ENCODE measurements around the gene PELI2. TPM values are rescaled to one million over a fixed set of nuclear protein-coding genes. Genes with fewer than 3 reads are reported as not detected.

Gene PELI2
- total RNA-seq, 1 experiment from 2014 or later: 23.5 TPM

GRCh38 chr14:56274556-56274955 lies 156.3 kb downstream of the PELI2 start:
- no peak overlapping the region for H3K4me3 Mint-ChIP-seq
- no peak for TF ChIP-seq ZNF416 (CRISPR knock-in tag; IDR thresholded peaks at IDR 0.05)
- H3K9me3 Mint-ChIP-seq: peaks cover 31% of the 10 kb centered on the region
- no peak overlapping the region for H3K27ac Mint-ChIP-seq
- ChIA-PET POLR2A (no interaction called here), CTCF (no interaction called here)
- H3K27me3 Mint-ChIP-seq (ENCODE audit: low read depth): no peaks in the 10 kb centered on the region
- DNase-seq (ENCODE audit: low spot score) (no peak), ATAC-seq (no peak)
- no peaks in the 10 kb centered on the region for H3K4me1 Mint-ChIP-seq
- peaks cover 20% of the 10 kb centered on the region for H3K36me3 Mint-ChIP-seq

- Mint-ChIP-seq H3K27ac (no peak overlapping the region), H3K9me3 (peaks cover 31% of the 10 kb centered on the region), H3K27me3 (ENCODE audit: low read depth) (no peaks in the 10 kb centered on the region), H3K4me3 (no peak overlapping the region), H3K36me3 (peaks cover 20% of the 10 kb centered on the region), H3K4me1 (no peaks in the 10 kb centered on the region)
- CTCF ChIA-PET: no interaction called here
- no peak for DNase-seq (ENCODE audit: low spot score)
- no peak for ATAC-seq
- POLR2A ChIA-PET: no interaction called here
- TF ChIP-seq PRRX2 (CRISPR knock-in tag; IDR thresholded peaks at IDR 0.05) (no peak), CREB1 (CRISPR knock-in tag; IDR thresholded peaks at IDR 0.05) (no peak), GRHL2 (CRISPR knock-in tag; IDR thresholded peaks at IDR 0.05; ENCODE audit: insufficient replicate concordance, severe bottlenecking) (no peak), MYBL2 (CRISPR knock-in tag; IDR thresholded peaks at IDR 0.05) (no peak), NFE2L1 (CRISPR knock-in tag; IDR thresholded peaks at IDR 0.05) (no peak)
- TF ChIP-seq, protein P1, sequence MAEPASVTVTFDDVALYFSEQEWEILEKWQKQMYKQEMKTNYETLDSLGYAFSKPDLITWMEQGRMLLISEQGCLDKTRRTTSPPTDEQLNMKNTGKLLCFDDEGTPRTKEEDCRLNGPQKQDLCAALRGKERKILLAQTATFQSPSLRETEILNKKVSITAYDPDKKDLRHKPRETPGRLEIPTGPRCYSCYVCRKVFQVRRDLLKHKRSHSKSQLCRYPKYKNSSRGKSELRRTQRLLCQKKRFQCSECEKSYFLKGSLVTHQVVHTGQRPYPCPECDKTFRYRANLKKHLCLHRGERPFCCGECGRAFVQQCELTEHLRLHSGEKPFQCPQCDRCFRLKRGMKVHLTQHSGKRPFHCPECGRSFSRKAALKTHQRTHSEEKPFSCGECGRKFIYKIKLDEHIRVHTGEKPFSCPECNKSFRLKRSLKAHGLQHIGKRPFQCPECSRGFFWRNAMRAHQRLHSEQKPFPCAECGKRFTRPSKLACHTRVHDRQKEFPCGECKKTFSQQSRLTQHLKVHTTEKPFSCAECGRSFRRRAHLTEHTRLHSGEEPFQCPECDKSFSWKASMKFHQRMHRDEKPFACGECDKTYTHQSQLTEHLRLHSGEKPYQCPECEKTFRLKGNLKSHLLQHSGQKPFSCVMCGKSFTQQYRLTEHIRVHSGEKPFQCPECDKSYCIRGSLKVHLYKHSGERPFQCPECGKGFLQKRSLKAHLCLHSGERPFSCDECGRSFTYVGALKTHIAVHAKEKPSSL (CRISPR knock-in tag; conservative IDR thresholded peaks at IDR 0.05): no peak
- TF ChIP-seq, protein P2, sequence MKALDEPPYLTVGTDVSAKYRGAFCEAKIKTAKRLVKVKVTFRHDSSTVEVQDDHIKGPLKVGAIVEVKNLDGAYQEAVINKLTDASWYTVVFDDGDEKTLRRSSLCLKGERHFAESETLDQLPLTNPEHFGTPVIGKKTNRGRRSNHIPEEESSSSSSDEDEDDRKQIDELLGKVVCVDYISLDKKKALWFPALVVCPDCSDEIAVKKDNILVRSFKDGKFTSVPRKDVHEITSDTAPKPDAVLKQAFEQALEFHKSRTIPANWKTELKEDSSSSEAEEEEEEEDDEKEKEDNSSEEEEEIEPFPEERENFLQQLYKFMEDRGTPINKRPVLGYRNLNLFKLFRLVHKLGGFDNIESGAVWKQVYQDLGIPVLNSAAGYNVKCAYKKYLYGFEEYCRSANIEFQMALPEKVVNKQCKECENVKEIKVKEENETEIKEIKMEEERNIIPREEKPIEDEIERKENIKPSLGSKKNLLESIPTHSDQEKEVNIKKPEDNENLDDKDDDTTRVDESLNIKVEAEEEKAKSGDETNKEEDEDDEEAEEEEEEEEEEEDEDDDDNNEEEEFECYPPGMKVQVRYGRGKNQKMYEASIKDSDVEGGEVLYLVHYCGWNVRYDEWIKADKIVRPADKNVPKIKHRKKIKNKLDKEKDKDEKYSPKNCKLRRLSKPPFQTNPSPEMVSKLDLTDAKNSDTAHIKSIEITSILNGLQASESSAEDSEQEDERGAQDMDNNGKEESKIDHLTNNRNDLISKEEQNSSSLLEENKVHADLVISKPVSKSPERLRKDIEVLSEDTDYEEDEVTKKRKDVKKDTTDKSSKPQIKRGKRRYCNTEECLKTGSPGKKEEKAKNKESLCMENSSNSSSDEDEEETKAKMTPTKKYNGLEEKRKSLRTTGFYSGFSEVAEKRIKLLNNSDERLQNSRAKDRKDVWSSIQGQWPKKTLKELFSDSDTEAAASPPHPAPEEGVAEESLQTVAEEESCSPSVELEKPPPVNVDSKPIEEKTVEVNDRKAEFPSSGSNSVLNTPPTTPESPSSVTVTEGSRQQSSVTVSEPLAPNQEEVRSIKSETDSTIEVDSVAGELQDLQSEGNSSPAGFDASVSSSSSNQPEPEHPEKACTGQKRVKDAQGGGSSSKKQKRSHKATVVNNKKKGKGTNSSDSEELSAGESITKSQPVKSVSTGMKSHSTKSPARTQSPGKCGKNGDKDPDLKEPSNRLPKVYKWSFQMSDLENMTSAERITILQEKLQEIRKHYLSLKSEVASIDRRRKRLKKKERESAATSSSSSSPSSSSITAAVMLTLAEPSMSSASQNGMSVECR (CRISPR knock-in tag; IDR thresholded peaks at IDR 0.05; ENCODE audit: borderline replicate concordance): no peak
Observed at GRCh38 chr14:56276108-56276507, 157.9 kb downstream of the PELI2 start.

- ChIA-PET POLR2A (no interaction called here), CTCF (no interaction called here)
- H3K27me3 Mint-ChIP-seq (ENCODE audit: low read depth): no peaks in the 10 kb centered on the region
- DNase-seq (ENCODE audit: low spot score) (no peak), ATAC-seq (no peak)
- H3K4me3 Mint-ChIP-seq: no peak overlapping the region
- H3K4me1 Mint-ChIP-seq: no peaks in the 10 kb centered on the region
- H3K27ac Mint-ChIP-seq: no peak overlapping the region
- H3K36me3 Mint-ChIP-seq: peaks cover 20% of the 10 kb centered on the region
- peaks cover 31% of the 10 kb centered on the region for H3K9me3 Mint-ChIP-seq
- TF ChIP-seq KAT7 (CRISPR knock-in tag; IDR thresholded peaks at IDR 0.05; ENCODE audit: borderline replicate concordance) (no peak), RORB (CRISPR knock-in tag; IDR thresholded peaks at IDR 0.05) (no peak), ZNF281 (CRISPR knock-in tag; IDR thresholded peaks at IDR 0.05) (no peak), JAZF1 (CRISPR knock-in tag; IDR thresholded peaks at IDR 0.05) (no peak), ZNF423 (CRISPR knock-in tag; IDR thresholded peaks at IDR 0.05) (no peak), CBFB (CRISPR knock-in tag; IDR thresholded peaks at IDR 0.05; ENCODE audit: low read depth) (no peak), CREM (CRISPR knock-in tag; IDR thresholded peaks at IDR 0.05) (no peak), AR (CRISPR knock-in tag; IDR thresholded peaks at IDR 0.05) (no peak), ESRRA (CRISPR knock-in tag; IDR thresholded peaks at IDR 0.05; ENCODE audit: borderline replicate concordance) (no peak), GRHL2 (CRISPR knock-in tag; IDR thresholded peaks at IDR 0.05; ENCODE audit: insufficient replicate concordance, severe bottlenecking) (no peak)
- TF ChIP-seq, protein P3, sequence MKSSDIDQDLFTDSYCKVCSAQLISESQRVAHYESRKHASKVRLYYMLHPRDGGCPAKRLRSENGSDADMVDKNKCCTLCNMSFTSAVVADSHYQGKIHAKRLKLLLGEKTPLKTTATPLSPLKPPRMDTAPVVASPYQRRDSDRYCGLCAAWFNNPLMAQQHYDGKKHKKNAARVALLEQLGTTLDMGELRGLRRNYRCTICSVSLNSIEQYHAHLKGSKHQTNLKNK (CRISPR knock-in tag; IDR thresholded peaks at IDR 0.05): no peak
- TF ChIP-seq, protein P4, sequence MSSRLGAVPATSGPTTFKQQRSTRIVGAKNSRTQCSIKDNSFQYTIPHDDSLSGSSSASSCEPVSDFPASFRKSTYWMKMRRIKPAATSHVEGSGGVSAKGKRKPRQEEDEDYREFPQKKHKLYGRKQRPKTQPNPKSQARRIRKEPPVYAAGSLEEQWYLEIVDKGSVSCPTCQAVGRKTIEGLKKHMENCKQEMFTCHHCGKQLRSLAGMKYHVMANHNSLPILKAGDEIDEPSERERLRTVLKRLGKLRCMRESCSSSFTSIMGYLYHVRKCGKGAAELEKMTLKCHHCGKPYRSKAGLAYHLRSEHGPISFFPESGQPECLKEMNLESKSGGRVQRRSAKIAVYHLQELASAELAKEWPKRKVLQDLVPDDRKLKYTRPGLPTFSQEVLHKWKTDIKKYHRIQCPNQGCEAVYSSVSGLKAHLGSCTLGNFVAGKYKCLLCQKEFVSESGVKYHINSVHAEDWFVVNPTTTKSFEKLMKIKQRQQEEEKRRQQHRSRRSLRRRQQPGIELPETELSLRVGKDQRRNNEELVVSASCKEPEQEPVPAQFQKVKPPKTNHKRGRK (CRISPR knock-in tag; IDR thresholded peaks at IDR 0.05; ENCODE audit: borderline replicate concordance): no peak
Observed at GRCh38 chr14:56278383-56278782, 160.2 kb downstream of the PELI2 start.

Data from WTC11 (cell line).